GM12875 (cell line): ENCODE data around the gene MACF1.

ENCODE experiments used
- H3K4me3 ChIP-seq: one replicate; pipeline ENCODE4 v1.5.1; 2011; ENCODE audit warnings: low read depth, low read length, control low read depth
- CTCF ChIP-seq: IDR thresholded peaks from 2 replicates; pipeline ENCODE4 v1.5.1; 2011; ENCODE audit warnings: low read depth, mild to moderate bottlenecking, control low read depth, inconsistent platforms, low read length, moderate library complexity, borderline replicate concordance; ENCODE audit not compliant: insufficient read depth

The MACF1 gene

GRCh38 chr1:39220891-39221870, 16.7 kb downstream of the MACF1 start:
- no peak for TF ChIP-seq CTCF
- H3K4me3 ChIP-seq: no peak overlapping the region

DNA sequence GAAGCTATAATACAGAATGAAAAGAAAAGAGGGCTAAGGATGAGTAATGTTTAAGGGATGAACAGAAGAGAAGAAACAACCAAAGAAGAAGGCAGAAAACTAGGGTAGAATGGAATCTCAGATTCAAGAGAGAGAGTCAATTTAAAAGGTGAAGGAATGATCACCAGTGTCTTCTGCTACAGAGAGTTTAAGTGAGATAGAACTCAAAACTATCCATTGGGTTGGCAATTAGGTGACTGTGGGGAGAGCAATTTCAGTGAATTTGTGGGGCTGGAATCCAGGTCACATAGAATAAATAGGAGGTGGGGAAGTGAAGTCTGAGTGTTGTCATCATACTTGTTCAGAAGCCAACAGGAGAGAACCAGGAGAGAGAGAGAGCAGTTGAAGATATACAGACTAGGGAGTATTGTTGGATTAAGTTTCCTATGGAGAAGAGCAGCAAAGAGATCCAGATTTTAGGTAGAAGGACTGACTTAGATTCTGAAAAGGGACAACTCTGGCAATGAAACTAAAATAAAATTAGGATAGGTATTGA, 19.9 kb downstream of the MACF1 start:
- TF ChIP-seq CTCF: no peak
- H3K4me3 ChIP-seq: no peak overlapping the region

DNA sequence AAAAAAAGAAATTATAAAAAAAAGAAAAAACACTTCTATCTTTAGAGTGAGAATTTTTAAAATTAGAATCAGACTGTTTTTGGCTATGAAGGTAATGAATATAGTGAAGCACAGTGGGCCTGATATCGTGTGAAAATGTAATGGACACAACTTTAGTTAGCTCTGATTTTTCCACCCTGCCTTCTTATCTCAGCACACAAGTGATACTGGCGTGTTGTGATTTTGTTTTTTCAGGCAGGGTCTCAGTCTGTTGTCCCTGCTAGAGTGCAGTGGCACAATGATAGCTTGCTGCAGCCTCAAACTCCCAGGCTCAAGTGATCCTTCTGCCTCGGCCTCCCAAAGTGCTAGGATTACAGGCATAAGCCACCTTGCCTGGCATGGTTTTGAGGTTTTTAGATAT, 22.3 kb downstream of the MACF1 start:
- TF ChIP-seq CTCF: no peak
- H3K4me3 ChIP-seq: no peak overlapping the region

- no peak overlapping the region for H3K4me3 ChIP-seq
- TF ChIP-seq CTCF: no peak
Observed at GRCh38 chr1:39228252-39228651, 23.8 kb downstream of the MACF1 start.

DNA sequence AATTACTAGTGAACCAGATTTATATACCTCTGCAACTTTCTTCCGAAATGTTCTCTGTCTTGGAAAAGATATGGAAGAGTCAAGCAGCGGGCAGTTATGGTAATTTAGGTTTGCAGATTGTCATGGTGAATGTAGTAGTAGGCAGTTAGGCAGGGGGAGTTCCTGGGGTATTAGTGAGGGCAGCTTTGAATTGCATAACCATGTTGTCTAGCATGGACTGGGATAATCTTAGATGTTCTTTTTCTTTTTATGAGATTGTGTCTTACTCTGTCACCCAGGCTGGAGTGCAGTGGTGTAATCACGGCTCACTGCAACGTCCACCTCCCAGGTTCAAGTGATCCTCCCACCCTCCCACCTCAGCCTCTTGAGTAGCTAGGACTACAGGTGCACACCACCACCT, 25.0 kb downstream of the MACF1 start:
- no peak overlapping the region for H3K4me3 ChIP-seq
- TF ChIP-seq CTCF: no peak

- no peak for TF ChIP-seq CTCF
- no peak overlapping the region for H3K4me3 ChIP-seq
Observed at GRCh38 chr1:39230261-39231190, 26.0 kb downstream of the MACF1 start.
